ENCODE data around the gene WEE1.

Gene WEE1

GRCh38 chr11:9625162-9625561 lies 51.7 kb downstream of the WEE1 start:
- no peak for DNase-seq

DNA sequence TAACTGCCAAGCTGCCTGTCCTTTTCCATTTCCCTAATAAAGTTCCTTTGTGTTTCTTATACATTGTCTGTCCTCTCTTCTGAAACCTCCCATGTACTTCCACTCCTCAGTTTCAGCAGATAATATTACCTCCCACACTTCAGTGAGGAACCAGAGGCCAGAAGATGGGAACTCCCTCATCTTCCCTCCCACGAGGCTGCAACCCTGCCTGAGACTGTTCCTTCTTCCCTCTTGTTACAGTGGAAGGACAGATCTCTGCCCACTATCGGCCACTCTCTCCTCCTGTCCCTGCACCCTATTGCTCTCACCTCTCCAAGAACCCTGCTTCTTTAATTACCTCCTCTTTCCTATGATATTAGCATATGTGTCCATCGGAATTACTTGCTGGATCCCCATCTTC lies 52.3 kb downstream of the WEE1 start:
- DNase-seq: no peak

- no peak for DNase-seq
Measured at GRCh38 chr11:9626496-9627394, 53.3 kb downstream of the WEE1 start.

DNA sequence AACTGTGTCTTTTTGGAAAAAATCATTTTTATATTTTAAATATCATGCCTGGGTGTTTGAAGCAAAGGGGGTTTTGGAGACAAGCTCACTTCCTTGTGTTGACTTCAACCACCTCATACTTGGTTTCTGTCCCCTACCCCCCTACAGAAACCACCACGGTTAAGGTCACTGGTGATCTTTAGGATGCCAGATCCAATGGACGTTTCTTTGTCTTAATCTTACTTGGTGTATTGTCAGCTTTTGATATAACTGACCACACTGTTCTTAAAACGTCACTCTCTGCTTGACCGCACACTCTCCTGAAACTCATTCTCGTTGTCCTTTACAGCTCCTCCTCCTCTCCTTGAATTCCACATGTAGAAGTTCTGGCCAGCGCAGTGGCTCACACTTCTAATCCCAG lies 55.6 kb downstream of the WEE1 start:
- no peak for DNase-seq

DNA sequence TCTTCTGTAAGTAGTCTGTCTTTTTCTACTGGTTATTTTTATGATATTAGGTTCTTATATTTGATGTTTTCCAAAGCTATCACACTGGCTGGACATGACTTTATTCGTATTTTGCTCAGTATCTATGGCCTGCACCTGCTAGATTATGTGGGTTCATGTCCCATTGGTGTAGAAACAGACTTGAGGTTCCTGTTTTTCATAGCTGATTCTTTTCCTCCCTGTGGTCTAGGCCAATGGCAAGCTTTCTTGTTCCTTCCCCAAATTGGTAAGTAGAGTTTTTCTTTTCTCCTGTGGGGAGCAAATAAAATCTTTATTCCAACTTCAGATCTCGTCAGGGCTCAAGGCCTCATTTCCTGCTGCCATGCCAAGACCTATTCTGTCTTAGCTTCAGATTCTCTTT lies 60.2 kb downstream of the WEE1 start:
- DNase-seq: no peak

- DNase-seq: no peak
Measured at GRCh38 chr11:9636691-9637090, 63.2 kb downstream of the WEE1 start.

DNA sequence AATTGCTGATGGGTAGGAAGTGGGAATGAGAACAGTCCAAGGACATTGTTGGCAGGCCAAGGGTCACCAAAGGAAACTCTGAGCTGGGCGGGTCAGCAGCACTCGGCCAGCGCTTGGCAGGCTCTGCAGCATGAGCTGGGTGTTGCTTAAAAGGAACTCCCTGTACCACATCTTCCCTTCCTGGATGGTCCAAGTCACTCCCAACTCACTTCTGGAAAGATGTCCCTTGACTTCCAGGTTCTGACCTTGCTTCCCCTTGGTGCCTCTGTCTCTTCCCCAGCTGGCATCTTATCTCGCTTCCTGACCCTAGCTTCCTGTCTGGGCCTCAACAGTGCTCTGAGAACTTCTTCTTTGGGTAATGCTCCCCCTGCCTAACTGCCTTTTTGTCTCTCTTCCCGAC lies 65.6 kb downstream of the WEE1 start:
- peak in 1 of 2 donors; percentile 3 for DNase-seq
